Activated T-cell treated with anti-CD3 and anti-CD28 coated beads for 48 hours (primary cell): ENCODE data around the gene SCART1.
"Not testable (repeated sequence)": the region's sequence is repeated elsewhere in the genome, so short reads cannot be mapped to it uniquely, and the experiment has no call there.

Experiments
- DNase-seq: peaks from one replicate; pipeline ENCODE4 v3.0.0-alpha.2; 2020; ENCODE audit warnings: low read depth

Gene SCART1

GRCh38 chr10:133456041-133456951 is 2.6 kb downstream of the SCART1 start:
- no peak for DNase-seq

DNA sequence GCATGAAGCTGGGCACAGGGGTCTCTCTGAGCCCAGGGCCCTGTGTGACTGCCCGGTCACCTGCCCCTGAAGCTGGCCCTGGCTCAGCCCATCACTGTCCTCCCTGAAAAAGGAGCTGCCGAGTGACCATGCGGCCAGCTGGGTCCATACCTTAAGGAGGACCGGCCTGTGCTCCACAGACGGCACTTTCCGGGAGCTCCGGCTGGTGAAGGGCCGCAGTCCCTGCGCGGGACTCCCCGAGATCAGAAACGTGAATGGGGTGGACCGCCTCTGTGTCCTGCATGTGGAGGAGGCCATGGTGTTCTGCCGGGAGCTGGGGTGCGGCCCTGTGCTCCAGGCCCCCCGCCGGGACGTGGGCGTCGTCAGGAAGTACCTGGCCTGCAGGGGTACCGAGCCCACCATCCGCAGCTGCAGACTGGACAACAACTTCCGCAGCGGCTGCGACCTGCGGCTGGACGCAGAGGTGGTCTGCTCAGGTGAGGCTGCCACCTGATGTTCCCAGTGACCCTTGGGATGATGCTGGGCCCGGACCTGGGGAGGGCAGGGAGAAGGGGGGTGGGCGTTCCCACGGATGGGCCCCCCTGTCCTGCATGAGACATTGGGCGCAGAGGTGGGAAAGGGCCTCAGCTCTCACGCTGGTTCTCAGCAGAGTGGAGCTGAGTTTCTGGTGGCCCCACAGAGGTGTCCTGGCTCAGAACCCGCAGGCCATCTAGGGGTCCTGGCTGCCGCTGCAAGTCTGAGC is 3.5 kb downstream of the SCART1 start:
- no peak for DNase-seq

DNA sequence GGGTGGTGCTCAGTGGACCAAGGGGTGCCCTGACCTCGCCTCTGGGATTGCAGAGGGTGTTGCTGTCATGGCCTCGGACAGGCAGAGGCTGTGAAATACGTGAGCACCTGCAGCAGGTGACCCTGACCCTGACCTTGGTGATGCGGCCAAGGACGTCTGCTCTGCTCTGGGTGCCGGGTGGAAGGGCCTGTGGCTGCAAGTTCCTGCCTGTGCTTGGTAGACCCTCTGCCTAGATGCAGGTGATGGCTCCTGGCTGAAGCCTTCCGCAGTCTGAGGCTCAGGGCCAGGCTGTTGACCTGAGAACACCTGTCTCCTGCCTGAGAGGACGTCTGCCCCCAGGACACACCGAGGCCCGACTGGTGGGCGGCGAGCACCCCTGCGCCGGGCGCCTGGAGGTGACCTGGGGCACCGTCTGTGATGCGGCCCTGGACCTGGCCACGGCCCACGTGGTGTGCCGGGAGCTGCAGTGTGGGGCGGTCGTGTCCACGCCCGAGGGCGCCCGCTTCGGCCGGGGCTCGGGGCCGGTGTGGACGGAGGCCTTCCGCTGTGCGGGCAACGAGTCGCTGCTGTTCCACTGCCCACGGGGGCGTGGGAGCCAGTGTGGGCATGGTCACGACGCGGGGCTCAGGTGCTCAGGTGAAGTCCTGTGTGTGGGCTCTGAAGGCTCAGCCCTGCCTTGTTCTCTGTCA is 4.4 kb downstream of the SCART1 start:
- DNase-seq, result no peak

- no peak for DNase-seq
Observed at GRCh38 chr10:133458710-133459453, 5.1 kb downstream of the SCART1 start.

DNA sequence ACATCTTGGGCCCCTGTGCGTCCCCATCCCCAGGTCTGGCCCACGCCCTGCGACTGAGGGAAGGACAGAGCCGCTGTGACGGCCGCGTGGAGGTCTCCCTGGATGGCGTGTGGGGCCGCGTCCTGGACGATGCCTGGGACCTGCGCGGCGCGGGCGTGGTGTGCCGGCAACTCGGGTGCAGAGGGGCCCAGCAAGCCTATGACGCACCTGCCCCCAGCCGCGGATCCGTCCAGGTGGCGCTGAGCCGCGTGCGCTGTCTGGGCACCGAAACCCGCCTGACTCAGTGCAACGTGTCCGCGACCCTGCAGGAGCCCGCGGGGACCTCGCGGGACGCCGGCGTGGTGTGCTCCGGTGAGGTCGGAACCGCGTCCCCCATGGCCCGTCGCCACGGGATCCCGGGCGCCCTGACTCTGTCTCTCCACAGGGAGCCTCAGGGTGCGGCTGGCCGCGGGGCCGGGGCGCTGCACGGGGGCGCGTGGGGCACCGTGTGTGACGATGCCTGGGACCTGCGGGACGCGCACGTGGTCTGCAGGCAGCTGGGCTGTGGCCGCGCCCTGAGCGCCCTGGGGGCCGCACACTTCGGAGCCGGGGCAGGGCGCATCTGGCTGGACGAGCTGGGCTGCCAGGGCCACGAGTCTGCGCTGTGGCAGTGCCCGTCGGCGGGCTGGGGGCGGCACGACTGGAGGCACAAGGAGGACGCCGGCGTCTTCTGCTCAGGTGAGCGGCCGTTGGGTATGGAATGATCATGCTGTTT is 5.9 kb downstream of the SCART1 start:
- no peak for DNase-seq

- DNase-seq, result no peak
Observed at GRCh38 chr10:133460208-133460769, 6.5 kb downstream of the SCART1 start.

GRCh38 chr10:133461027-133461426 is 7.3 kb downstream of the SCART1 start:
- DNase-seq, result no peak

DNA sequence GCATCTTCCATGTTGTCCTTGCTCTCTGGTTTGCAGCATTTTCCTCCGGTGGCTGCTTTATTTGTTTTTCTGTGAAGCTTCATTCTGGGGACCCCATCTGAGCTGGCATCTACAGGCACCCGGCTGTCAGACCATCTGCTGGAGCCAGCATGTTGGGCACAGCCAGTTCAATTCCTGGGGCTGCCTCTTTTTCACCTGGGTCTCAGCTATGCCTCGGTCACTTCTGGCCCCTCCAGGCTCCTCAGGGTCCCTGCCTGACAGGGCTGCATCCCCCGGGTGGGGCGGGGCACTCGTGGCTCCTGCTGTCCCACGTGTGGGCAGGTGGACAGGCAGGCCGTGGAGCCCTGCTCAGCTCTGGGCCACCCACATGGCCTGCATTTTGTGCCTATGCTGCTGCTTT is 8.1 kb downstream of the SCART1 start:
- DNase-seq, result no peak

DNA sequence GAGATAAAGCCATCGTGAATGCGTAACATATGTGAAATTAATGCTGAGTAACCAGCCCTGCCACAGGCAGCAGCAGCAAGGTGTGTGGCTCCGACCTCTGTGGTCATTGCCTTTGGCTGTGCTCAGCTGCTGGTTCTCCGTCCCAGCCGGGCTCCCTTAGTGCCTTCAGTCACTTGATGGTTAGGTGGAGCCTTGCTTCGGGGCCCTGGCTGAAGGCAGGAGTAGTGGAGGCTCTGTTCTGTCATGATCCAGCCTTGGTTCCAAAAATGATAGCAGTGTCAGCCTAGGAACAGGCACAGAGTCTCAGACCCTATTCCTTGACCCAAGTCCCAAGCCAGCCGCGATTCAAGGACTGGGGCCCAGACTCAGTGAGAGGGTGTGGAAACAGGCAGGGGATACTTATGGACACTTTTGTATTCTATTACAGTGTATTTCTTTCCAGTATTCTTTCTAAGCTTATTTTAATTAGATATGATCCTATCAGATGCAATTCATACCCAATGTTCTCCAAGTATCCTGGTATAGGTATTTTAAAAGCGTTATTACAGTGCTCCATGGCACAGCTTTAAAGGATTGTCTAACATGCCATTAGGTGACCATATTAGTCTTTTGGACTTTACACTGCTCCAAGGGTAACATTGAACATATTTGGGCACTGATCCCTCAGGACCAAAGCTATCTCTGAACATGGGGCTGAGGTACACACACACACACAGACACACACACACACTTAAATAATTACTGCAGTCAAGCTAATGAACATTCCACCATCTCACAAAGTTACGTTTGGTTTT is 9.0 kb downstream of the SCART1 start:
- DNase-seq, result no peak

DNA sequence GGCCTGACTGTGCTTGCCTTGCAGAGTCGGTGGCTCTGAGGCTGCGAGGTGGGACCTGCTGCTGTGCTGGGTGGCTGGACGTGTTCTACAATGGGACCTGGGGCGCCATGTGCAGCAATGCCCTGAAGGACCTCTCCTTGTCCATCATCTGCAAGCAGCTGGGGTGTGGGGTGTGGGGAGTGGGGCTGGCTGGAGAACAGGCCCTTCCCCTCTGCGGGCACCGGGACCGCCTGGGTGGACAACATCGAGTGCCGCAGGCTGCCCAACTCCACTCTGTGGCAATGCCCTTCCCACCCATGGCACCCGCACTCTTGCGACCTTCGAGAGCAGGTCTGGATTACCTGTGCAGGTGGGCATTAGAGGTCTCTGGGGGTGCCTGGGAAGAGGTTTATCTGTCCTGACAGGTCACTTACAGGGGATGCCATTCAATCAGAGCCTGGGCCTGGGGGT is 10.9 kb downstream of the SCART1 start:
- DNase-seq, result no peak

- no peak for DNase-seq
Observed at GRCh38 chr10:133465191-133465949, 11.6 kb downstream of the SCART1 start.

DNA sequence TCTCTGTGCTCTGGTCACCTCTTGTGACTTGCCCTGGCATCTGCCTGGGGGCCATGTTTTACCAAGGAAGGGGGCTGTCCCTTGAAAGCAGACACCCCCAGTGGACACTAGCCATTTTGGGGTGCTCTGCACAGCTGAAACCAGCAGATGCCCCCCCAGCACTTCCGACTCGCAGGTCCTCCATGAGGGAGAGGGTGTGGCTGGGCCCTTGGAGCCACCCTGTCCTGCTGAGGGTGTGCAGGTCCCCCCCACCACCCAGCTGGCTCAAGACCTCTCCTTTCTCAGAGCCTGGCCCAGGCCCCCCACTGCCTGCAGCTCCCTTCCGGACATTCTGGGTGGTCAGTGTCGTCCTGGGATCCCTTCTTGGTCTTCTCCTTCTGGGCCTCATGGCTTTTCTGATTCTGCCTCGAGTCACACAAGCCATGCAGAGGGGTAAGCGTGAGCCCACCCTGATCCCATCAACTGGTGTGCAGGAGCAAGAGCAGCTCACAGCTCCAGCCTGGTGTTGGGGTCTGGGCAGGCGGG is 12.3 kb downstream of the SCART1 start:
- DNase-seq, result no peak

DNA sequence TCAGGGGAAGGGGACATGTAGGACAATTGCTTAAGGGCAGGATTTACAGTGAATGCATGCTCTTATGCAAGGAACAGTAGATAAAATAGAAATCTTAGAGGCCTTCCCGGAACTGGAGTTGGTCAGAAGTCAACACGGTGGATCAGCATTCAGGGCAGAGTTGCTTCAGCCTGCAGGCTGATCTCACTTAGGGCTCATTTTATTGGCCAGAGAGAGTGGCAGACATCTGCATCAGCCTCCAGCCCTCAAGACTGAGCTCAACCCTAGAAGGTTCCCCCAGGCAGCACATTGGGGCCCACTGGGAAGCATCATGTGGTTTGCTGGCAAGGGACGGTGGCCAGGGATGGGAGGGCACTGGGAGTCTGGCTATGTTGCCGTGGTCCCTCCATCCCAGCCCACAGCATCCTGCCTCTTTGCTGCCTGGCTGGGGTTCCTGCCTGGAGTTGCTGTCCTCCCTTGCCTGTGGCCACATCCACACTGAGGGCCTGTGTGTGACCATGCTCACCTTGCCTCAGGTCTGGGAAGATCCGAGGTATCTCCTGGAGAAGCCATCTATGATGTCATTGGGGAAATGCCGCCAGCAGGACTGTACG is 13.0 kb downstream of the SCART1 start:
- DNase-seq, result no peak

DNA sequence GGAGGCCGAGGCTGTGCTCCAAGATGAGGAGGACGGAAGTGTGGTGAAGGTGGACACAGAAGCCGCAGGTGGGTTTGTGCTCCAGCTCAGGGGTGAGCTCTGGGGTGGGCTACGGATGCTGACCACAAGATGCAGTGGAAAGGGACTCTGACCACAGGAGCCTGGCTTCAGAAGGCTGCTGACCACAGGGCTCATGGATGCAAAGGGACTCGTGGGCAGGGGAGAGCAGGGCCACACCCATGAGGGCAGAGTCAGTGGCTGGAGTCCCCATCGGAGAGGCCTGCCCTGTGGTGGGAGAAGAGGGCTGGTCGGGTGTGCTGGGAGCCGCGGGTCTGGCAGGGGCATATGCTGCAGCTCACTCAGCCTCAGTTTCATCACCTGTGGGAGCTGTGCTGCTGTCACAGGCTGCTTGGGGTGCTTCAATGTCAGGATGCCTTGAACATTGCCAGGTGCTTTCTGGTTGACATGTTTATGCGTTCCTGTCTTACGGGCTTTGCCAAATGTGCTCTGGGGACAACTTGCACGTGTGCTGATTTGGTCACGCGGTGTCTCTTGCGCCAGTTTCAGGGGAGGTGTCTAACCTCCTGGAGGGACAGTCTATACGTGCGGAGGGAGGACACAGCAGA is 13.7 kb downstream of the SCART1 start:
- DNase-seq, result no peak

- not testable (repeated sequence) for DNase-seq
Observed at GRCh38 chr10:133469205-133469604, 15.5 kb downstream of the SCART1 start.

GRCh38 chr10:133471300-133472109 is 17.8 kb downstream of the SCART1 start:
- no peak for DNase-seq

DNA sequence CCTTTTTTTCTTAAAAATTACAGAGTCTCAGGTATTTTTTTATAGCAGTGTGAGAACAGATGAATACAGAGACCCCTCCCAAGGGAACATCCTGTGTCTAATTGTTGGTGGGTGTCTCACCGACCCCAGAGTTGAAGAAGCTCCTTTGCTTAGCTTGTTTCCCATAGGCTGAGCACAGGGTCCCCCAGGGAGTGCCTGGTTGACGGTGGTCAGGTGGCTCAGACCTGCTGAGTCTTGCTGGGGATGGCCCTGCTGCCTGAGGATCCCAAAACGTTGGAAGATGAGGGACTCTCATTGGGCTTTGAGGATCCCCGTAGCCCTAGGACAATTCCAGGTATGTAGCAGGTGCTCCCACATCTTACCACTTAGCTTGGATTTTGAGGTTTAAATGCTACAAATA is 19.5 kb downstream of the SCART1 start:
- no peak for DNase-seq
